H9 (cell line): Measurements from ENCODE around the gene SOD1. TPM values are rescaled to one million over a fixed set of nuclear protein-coding genes. Genes with fewer than 3 reads are reported as not detected.

ENCODE experiments used
- DNase-seq: peaks from one replicate; pipeline ENCODE4 v3.0.0-alpha.2; 2017
- H2AFZ ChIP-seq: one replicate; pipeline ENCODE4 v1.6.1; 2013; ENCODE audit warnings: mild to moderate bottlenecking, low read length, control low read depth, moderate library complexity
- H2AK5ac ChIP-seq: 2 replicates; pipeline ENCODE4 v1.6.1; 2013; ENCODE audit warnings: low read length, control low read depth, mixed read lengths; ENCODE audit not compliant: insufficient read length
- H2BK120ac ChIP-seq: one replicate; pipeline ENCODE4 v1.6.1; 2013; ENCODE audit warnings: low read depth, mild to moderate bottlenecking, low read length, control low read depth, inconsistent platforms; ENCODE audit not compliant: poor library complexity, severe bottlenecking
- H2BK12ac ChIP-seq: 2 replicates; pipeline ENCODE4 v1.6.1; 2013; ENCODE audit warnings: low read length, control low read depth, mixed read lengths, low read depth; ENCODE audit not compliant: insufficient read length
- H2BK15ac ChIP-seq: 2 replicates; pipeline ENCODE4 v1.6.1; 2013; ENCODE audit warnings: low read depth, low read length, control low read depth
- H2BK20ac ChIP-seq: one replicate; pipeline ENCODE4 v1.6.1; 2013; ENCODE audit warnings: low read depth, mild to moderate bottlenecking, low read length, control low read depth, inconsistent platforms; ENCODE audit not compliant: poor library complexity, severe bottlenecking
- H2BK5ac ChIP-seq: 2 replicates; pipeline ENCODE4 v1.6.1; 2013; ENCODE audit warnings: low read length, control low read depth, mixed read lengths; ENCODE audit not compliant: insufficient read length
- H3K14ac ChIP-seq: 2 replicates; pipeline ENCODE4 v1.6.1; 2013; ENCODE audit warnings: low read length, control low read depth; ENCODE audit not compliant: insufficient read depth
- H3K18ac ChIP-seq: 2 replicates; pipeline ENCODE4 v1.6.1; 2013; ENCODE audit warnings: low read depth, mild to moderate bottlenecking, mixed read lengths, low read length, control low read depth; ENCODE audit not compliant: insufficient read length
- H3K23ac ChIP-seq: 2 replicates; pipeline ENCODE4 v1.6.1; 2013; ENCODE audit warnings: low read length, control low read depth, mixed read lengths, low read depth; ENCODE audit not compliant: insufficient read length
- H3K23me2 ChIP-seq: 2 replicates; pipeline ENCODE4 v1.6.1; 2013; ENCODE audit warnings: low read depth, mild to moderate bottlenecking, mixed read lengths, low read length, control low read depth; ENCODE audit not compliant: insufficient read length, poor library complexity, severe bottlenecking
- H3K27ac ChIP-seq: 2 replicates; pipeline ENCODE4 v1.5.1; 2013; ENCODE audit warnings: low read length, control low read depth, mixed read lengths, low read depth; ENCODE audit not compliant: insufficient read length
- H3K27me3 ChIP-seq: 2 replicates; pipeline ENCODE4 v1.6.1; 2013; ENCODE audit warnings: low read length, control low read depth, inconsistent platforms; ENCODE audit not compliant: insufficient read depth
- H3K4ac ChIP-seq: 2 replicates; pipeline ENCODE4 v1.6.1; 2013; ENCODE audit warnings: low read depth, mild to moderate bottlenecking, control low read depth, inconsistent platforms, low read length, moderate library complexity
- H3K4me1 ChIP-seq: 2 replicates; pipeline ENCODE4 v1.6.1; 2013; ENCODE audit warnings: low read length, control low read depth, inconsistent platforms; ENCODE audit not compliant: insufficient read depth
- H3K4me2 ChIP-seq: 2 replicates; pipeline ENCODE4 v1.6.1; 2013; ENCODE audit warnings: low read length, control low read depth, mixed read lengths; ENCODE audit not compliant: insufficient read length, insufficient read depth
- H3K56ac ChIP-seq: 2 replicates; pipeline ENCODE4 v1.6.1; 2013; ENCODE audit warnings: low read depth, mild to moderate bottlenecking, mixed read lengths, low read length, control low read depth; ENCODE audit not compliant: insufficient read length
- H3K79me1 ChIP-seq: 2 replicates; pipeline ENCODE4 v1.6.1; 2013; ENCODE audit warnings: low read depth, mild to moderate bottlenecking, moderate library complexity, low read length, control low read depth, inconsistent platforms; ENCODE audit not compliant: insufficient read depth, poor library complexity, severe bottlenecking
- H3K79me2 ChIP-seq: 2 replicates; pipeline ENCODE4 v1.6.1; 2013; ENCODE audit warnings: low read length, control low read depth, inconsistent platforms; ENCODE audit not compliant: insufficient read depth
- H3K9ac ChIP-seq: 2 replicates; pipeline ENCODE4 v1.6.1; 2013; ENCODE audit warnings: low read length, control low read depth, mixed read lengths; ENCODE audit not compliant: insufficient read length; ENCODE audit errors: extremely low read depth
- H3K9me3 ChIP-seq: one replicate; pipeline ENCODE4 v1.6.1; 2013; ENCODE audit warnings: low read depth, low read length, inconsistent platforms; ENCODE audit not compliant: control insufficient read depth
- H3T11ph ChIP-seq: one replicate; pipeline ENCODE4 v1.6.1; 2013; ENCODE audit warnings: mild to moderate bottlenecking, low read length, control low read depth, inconsistent platforms
- H4K20me1 ChIP-seq: one replicate; pipeline ENCODE4 v1.6.1; 2013; ENCODE audit not compliant: control insufficient read depth, insufficient read length, insufficient read depth
- H4K5ac ChIP-seq: 2 replicates; pipeline ENCODE4 v1.6.1; 2013; ENCODE audit warnings: low read depth, mild to moderate bottlenecking, mixed read lengths, low read length, control low read depth; ENCODE audit not compliant: insufficient read length
- H4K8ac ChIP-seq: replicated peaks from 2 replicates; pipeline ENCODE4 v1.6.1; 2013; ENCODE audit warnings: low read length, control low read depth, mixed read lengths, low read depth; ENCODE audit not compliant: insufficient read length
- H4K91ac ChIP-seq: 2 replicates; pipeline ENCODE4 v1.6.1; 2013; ENCODE audit warnings: low read depth, mild to moderate bottlenecking, moderate library complexity, mixed read lengths, low read length, control low read depth; ENCODE audit not compliant: insufficient read length
- H3K27ac Mint-ChIP-seq, 3 experiments: 2 replicates in 2 of 3; 3 replicates in 1 of 3; pipeline ENCODE4 v1.8.0; 2020 to 2021; ENCODE audit warnings: mixed read lengths in 3 of 3, mild to moderate bottlenecking in 1 of 3, moderate library complexity in 1 of 3
- H3K27me3 Mint-ChIP-seq: 2 replicates; pipeline ENCODE4 v1.8.0; 2021; ENCODE audit warnings: low read depth, mild to moderate bottlenecking, moderate library complexity, mixed read lengths
- H3K36me3 Mint-ChIP-seq, 3 experiments: 2 replicates in 2 of 3; 3 replicates in 1 of 3; pipeline ENCODE4 v1.8.0; 2020 to 2021; ENCODE audit warnings: low read depth in 3 of 3, mixed read lengths in 3 of 3; ENCODE audit not compliant: insufficient read depth in 1 of 3
- H3K4me1 Mint-ChIP-seq, 2 experiments: 2 replicates each; pipeline ENCODE4 v1.8.0; 2020; ENCODE audit warnings: mixed read lengths in 2 of 2
- H3K4me3 Mint-ChIP-seq, 2 experiments: 2 replicates in 1 of 2; 3 replicates in 1 of 2; pipeline ENCODE4 v1.8.0; 2020 to 2021; ENCODE audit warnings: mild to moderate bottlenecking in 2 of 2, mixed read lengths in 2 of 2, moderate library complexity in 1 of 2
- H3K9me3 Mint-ChIP-seq, 2 experiments: 2 replicates in 1 of 2; 3 replicates in 1 of 2; pipeline ENCODE4 v1.8.0; 2020; ENCODE audit warnings: mild to moderate bottlenecking in 2 of 2, mixed read lengths in 2 of 2, moderate library complexity in 1 of 2
- WGBS: extraction: QIAGEN DNeasy Blood & Tissue Kit; methylation state at CpG from one replicate; pipeline ENCODE4 v1.1.7; 2013; ENCODE audit warnings: missing lambda C conversion rate, low lambda C conversion rate, mixed read lengths; ENCODE audit not compliant: insufficient read length; ENCODE audit errors: extremely low coverage; 5-methylcytosine and 5-hydroxymethylcytosine counted together
- total RNA-seq: library from RNA; stranded (reverse); gene quantifications from 2 replicates; pipeline ENCODE4 v1.2.1, GENCODE V29; 2021
- TF ChIP-seq, protein P1 (sequence below): fragments of 200-600 bp; sonication (generic); conservative IDR thresholded peaks from 3 replicates; pipeline ENCODE4 v1.8.0; 2021; ENCODE audit warnings: antibody characterized with exemption, mild to moderate bottlenecking

Gene SOD1
- total RNA-seq, 1 experiment from 2014 or later = 201 TPM

DNA sequence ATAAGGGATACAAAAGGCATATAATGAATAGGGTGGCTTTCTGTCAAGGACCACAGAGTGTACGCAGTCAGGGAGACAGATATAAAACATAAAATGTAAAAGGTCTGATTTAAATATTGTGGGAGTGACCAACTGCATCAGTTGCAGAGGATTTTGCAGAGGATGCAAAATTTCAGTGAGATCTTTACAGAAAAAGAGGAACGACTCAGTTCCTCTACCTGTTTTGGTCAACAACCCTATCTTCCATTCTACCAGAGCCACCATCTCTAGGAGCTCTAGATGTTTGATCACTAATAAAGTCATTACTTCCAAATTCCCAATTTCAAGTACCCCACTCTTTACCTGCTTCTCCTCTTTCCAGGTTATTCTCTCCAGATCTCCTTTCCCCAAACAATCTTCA, 16.5 kb downstream of the SOD1 start:
- TF ChIP-seq, protein P1, sequence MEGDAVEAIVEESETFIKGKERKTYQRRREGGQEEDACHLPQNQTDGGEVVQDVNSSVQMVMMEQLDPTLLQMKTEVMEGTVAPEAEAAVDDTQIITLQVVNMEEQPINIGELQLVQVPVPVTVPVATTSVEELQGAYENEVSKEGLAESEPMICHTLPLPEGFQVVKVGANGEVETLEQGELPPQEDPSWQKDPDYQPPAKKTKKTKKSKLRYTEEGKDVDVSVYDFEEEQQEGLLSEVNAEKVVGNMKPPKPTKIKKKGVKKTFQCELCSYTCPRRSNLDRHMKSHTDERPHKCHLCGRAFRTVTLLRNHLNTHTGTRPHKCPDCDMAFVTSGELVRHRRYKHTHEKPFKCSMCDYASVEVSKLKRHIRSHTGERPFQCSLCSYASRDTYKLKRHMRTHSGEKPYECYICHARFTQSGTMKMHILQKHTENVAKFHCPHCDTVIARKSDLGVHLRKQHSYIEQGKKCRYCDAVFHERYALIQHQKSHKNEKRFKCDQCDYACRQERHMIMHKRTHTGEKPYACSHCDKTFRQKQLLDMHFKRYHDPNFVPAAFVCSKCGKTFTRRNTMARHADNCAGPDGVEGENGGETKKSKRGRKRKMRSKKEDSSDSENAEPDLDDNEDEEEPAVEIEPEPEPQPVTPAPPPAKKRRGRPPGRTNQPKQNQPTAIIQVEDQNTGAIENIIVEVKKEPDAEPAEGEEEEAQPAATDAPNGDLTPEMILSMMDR = no peak
- Histone ChIP-seq H2AK5ac (no peak overlapping the region), H2BK120ac (no peak overlapping the region), H3K4ac (no peak overlapping the region), H3K9ac (no peak overlapping the region), H2BK20ac (no peak overlapping the region), H4K20me1 (no peaks in the 10 kb centered on the region), H3K14ac (no peak overlapping the region), H3K23me2 (no peaks in the 10 kb centered on the region), H3K27ac (no peak overlapping the region), H3T11ph (no peak overlapping the region), H2BK5ac (no peak overlapping the region), H3K4me2 (no peak overlapping the region), H2AFZ (no peak overlapping the region), H3K18ac (no peak overlapping the region), H3K23ac (no peak overlapping the region), H2BK12ac (no peak overlapping the region), H2BK15ac (no peak overlapping the region), H4K91ac (no peak overlapping the region), H4K8ac (no peak overlapping the region), H3K9me3 (no peaks in the 10 kb centered on the region), H3K56ac (no peak overlapping the region), H3K79me1 (no peaks in the 10 kb centered on the region), H3K27me3 (no peaks in the 10 kb centered on the region), H3K4me1 (no peaks in the 10 kb centered on the region), H4K5ac (no peak overlapping the region), H3K79me2 (no peaks in the 10 kb centered on the region)
- WGBS = no CpG with 5 or more reads among the region's 2 CpGs
- Mint-ChIP-seq H3K9me3 (no peaks in the 10 kb centered on the region), H3K36me3 (peaks cover 5 to 10% (median 5%) of the 10 kb centered on the region in 3 experiments; a peak in 5 of 7 replicates), H3K27me3 (no peaks in the 10 kb centered on the region), H3K4me3 (no peak overlapping the region), H3K4me1 (peaks cover 6 to 10% of the 10 kb centered on the region in 2 experiments; a peak in 3 of 4 replicates), H3K27ac (no peak overlapping the region)
- DNase-seq = no peak
